Hepatocyte (in vitro differentiated cells): Measurements from ENCODE around the gene TAX1BP1. TPM values are rescaled to one million over a fixed set of nuclear protein-coding genes. Genes with fewer than 3 reads are reported as not detected.

Experiments
- DNase-seq: peaks from one replicate; pipeline ENCODE4 v3.0.0-alpha.2; 2016; ENCODE audit warnings: low spot score
- H2AFZ ChIP-seq: fragments of 200-600 bp; sonication (generic); 2 replicates; pipeline ENCODE4 v1.6.0; 2016; ENCODE audit warnings: antibody characterized with exemption, mild to moderate bottlenecking
- H3K27ac ChIP-seq: fragments of 200-600 bp; sonication (generic); 2 replicates; pipeline ENCODE4 v1.5.1; 2016; ENCODE audit warnings: mild to moderate bottlenecking
- H3K27me3 ChIP-seq: fragments of 200-600 bp; sonication (generic); 2 replicates; pipeline ENCODE4 v1.6.1; 2016
- H3K36me3 ChIP-seq: fragments of 200-600 bp; sonication (generic); replicated peaks from 2 replicates; pipeline ENCODE4 v1.5.1; 2016; ENCODE audit warnings: low read depth; ENCODE audit not compliant: insufficient read depth
- H3K4me1 ChIP-seq: fragments of 200-600 bp; sonication (generic); 2 replicates; pipeline ENCODE4 v1.5.1; 2016; ENCODE audit warnings: mild to moderate bottlenecking, moderate library complexity; ENCODE audit not compliant: insufficient read depth
- H3K4me2 ChIP-seq: fragments of 200-600 bp; sonication (generic); 2 replicates; pipeline ENCODE4 v1.6.0; 2016
- H3K4me3 ChIP-seq: fragments of 200-600 bp; sonication (generic); 2 replicates; pipeline ENCODE4 v1.5.1; 2016; ENCODE audit warnings: mild to moderate bottlenecking
- H3K79me2 ChIP-seq: fragments of 200-600 bp; sonication (generic); 2 replicates; pipeline ENCODE4 v1.6.0; 2017; ENCODE audit warnings: mild to moderate bottlenecking
- H3K9me2 ChIP-seq: fragments of 200-600 bp; sonication (generic); replicated peaks from 2 replicates; pipeline ENCODE4 v1.6.0; 2017; ENCODE audit warnings: mild to moderate bottlenecking; ENCODE audit not compliant: insufficient read depth
- H3K9me3 ChIP-seq: fragments of 200-600 bp; sonication (generic); 2 replicates; pipeline ENCODE4 v1.5.1; 2016; ENCODE audit warnings: low read depth, mild to moderate bottlenecking
- H4K20me1 ChIP-seq: fragments of 200-600 bp; sonication (generic); 2 replicates; pipeline ENCODE4 v1.6.0; 2016; ENCODE audit warnings: mild to moderate bottlenecking; ENCODE audit not compliant: insufficient read depth, poor library complexity, severe bottlenecking
- EZH2 ChIP-seq: fragments of 200-600 bp; sonication (generic); IDR thresholded peaks from 2 replicates; pipeline ENCODE4 v1.6.1; 2016; ENCODE audit warnings: antibody characterized with exemption, mild to moderate bottlenecking, borderline replicate concordance
- EZH2phosphoT487 ChIP-seq: fragments of 200-600 bp; sonication (generic); IDR thresholded peaks from one replicate; pipeline ENCODE4 v1.6.1; 2018; ENCODE audit warnings: antibody characterized with exemption, mild to moderate bottlenecking, low read depth, moderate library complexity; ENCODE audit not compliant: unreplicated experiment, severe bottlenecking
- WGBS: methylation state at CpG from one replicate; pipeline ENCODE4 v1.1.6; 2016; ENCODE audit warnings: low lambda C conversion rate; ENCODE audit errors: missing lambda C conversion rate; 5-methylcytosine and 5-hydroxymethylcytosine counted together
- polyA plus RNA-seq: library from polyadenylated mRNA; unstranded; fragments of >200 nt; fragmentation: Nextera tagmentation; extraction: Ambion mirVana; gene quantifications from 2 replicates; pipeline ENCODE4 v1.2.1, GENCODE V29; 2016
- total RNA-seq: library from RNA; depleted of rRNA; stranded (reverse); fragments of >200 nt; gene quantifications from 2 replicates; pipeline ENCODE4 v1.2.3, GENCODE V29; 2014
- TF ChIP-seq, protein P1 (sequence below): fragments of 200-600 bp; sonication (generic); IDR thresholded peaks from 2 replicates; pipeline ENCODE4 v1.5.1; 2016; ENCODE audit warnings: antibody characterized with exemption, mild to moderate bottlenecking; ENCODE audit not compliant: poor library complexity

TAX1BP1 gene
- total and polyA plus RNA-seq, 2 experiments from 2014 or later = 104 to 110 TPM

DNA sequence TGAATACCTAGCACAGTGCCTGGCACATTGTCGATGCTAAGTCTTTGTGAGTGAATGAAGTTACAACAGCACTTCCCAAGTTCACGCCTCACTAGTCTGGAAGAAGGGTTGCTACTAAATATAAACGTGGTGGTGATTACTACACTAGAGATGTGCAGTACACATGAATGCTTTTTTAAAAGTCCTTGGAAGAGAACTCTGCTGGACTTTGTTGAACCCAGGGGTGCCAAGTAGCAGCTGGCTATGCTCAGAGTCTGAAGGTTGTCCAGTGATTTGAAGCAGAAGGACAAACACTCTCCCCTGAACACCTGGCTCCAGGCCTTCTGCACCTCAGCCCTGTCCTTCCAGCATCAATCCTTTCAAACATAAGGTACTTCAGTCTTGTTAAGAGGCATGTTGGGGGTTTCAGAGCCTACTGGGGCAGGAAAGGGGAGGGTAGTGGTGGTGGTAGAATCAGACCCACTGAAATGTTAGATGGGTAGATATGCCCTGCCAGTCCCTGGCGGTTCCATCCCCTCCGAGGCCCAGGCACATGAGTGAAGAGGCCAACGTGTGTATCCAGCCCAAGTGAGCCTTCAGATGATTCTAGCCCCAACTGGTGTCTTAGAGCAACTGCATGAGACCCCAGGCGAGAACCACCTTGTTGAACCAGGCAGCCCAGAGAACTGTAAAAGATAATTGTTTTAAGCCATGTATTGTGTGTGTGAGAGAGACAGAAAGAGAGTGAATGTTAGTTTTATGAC is 94.4 kb downstream of the TAX1BP1 start:
- no peaks in the 10 kb centered on the region for H3K27me3 ChIP-seq
- TF ChIP-seq EZH2phosphoT487 (no peak), EZH2 (no peak)
- TF ChIP-seq, protein P1, sequence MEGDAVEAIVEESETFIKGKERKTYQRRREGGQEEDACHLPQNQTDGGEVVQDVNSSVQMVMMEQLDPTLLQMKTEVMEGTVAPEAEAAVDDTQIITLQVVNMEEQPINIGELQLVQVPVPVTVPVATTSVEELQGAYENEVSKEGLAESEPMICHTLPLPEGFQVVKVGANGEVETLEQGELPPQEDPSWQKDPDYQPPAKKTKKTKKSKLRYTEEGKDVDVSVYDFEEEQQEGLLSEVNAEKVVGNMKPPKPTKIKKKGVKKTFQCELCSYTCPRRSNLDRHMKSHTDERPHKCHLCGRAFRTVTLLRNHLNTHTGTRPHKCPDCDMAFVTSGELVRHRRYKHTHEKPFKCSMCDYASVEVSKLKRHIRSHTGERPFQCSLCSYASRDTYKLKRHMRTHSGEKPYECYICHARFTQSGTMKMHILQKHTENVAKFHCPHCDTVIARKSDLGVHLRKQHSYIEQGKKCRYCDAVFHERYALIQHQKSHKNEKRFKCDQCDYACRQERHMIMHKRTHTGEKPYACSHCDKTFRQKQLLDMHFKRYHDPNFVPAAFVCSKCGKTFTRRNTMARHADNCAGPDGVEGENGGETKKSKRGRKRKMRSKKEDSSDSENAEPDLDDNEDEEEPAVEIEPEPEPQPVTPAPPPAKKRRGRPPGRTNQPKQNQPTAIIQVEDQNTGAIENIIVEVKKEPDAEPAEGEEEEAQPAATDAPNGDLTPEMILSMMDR = no peak
- H3K4me3 ChIP-seq = no peak overlapping the region
- no peak overlapping the region for H2AFZ ChIP-seq
- DNase-seq = no peak
- no peaks in the 10 kb centered on the region for H3K36me3 ChIP-seq
- no peaks in the 10 kb centered on the region for H3K79me2 ChIP-seq
- WGBS = 84% methylated on average over 7 of the region's 7 CpGs
- no peaks in the 10 kb centered on the region for H3K9me3 ChIP-seq
- H3K4me2 ChIP-seq = no peak overlapping the region
- no peaks in the 10 kb centered on the region for H3K4me1 ChIP-seq
- no peak overlapping the region for H3K27ac ChIP-seq
- no peaks in the 10 kb centered on the region for H3K9me2 ChIP-seq
- H4K20me1 ChIP-seq = no peaks in the 10 kb centered on the region

DNA sequence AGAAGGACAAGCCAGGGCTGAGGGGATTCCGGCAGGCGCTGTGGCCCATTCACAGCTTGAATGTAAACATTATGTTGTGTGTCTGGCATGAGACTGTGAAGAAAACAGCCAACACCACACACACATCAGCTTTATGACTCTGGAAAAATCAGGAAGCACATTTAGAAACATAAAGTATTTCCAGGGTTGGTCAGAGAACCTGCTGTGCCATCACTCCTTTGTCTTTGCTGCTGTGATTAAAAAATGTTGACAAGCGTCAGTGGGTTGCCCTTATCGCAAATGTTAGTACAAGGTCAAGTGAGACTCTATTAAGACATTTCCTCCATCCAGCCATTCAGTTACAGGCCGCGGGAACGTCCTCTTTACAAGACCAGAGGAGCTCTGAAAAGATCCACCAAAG is 95.4 kb downstream of the TAX1BP1 start:
- Histone ChIP-seq H3K36me3 (no peaks in the 10 kb centered on the region), H3K27ac (no peak overlapping the region), H3K9me3 (no peaks in the 10 kb centered on the region), H4K20me1 (no peaks in the 10 kb centered on the region), H3K4me1 (no peaks in the 10 kb centered on the region), H2AFZ (no peak overlapping the region), H3K4me3 (no peak overlapping the region), H3K27me3 (no peaks in the 10 kb centered on the region), H3K4me2 (no peak overlapping the region), H3K79me2 (no peaks in the 10 kb centered on the region), H3K9me2 (no peaks in the 10 kb centered on the region)
- 71% methylated on average over 7 of the region's 7 CpGs for WGBS
- TF ChIP-seq EZH2phosphoT487 = no peak
- no peak for DNase-seq

DNA sequence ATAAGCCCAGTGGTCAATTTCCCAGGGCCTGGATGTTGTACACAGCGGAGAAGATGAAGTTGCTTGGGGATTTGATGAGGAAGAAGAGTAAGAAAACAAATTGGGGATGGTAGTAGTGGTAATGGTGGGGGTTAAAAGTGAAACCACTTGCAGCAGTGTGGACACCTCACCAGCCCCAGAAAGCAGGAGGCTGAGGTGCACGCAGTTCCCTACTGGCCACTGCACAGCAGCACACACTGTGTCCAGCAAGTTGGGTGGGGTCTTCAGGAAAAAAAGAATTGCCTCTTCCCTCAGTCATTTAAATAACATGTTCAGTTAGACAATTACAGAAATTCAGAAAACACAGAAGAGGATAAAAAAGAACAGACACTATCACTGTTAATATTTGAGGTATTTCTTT is 96.6 kb downstream of the TAX1BP1 start:
- no peak for DNase-seq
- no peaks in the 10 kb centered on the region for H3K9me3 ChIP-seq
- no peaks in the 10 kb centered on the region for H4K20me1 ChIP-seq
- no peak overlapping the region for H3K27ac ChIP-seq
- no peak overlapping the region for H2AFZ ChIP-seq
- no peak overlapping the region for H3K4me3 ChIP-seq
- no peaks in the 10 kb centered on the region for H3K4me1 ChIP-seq
- no peak overlapping the region for H3K4me2 ChIP-seq
- H3K9me2 ChIP-seq = no peaks in the 10 kb centered on the region
- WGBS = 96% methylated on average over 2 of the region's 2 CpGs
- TF ChIP-seq EZH2phosphoT487 = no peak
- TF ChIP-seq, protein P1 = no peak
- no peak for TF ChIP-seq EZH2
- H3K27me3 ChIP-seq = no peaks in the 10 kb centered on the region
- no peaks in the 10 kb centered on the region for H3K79me2 ChIP-seq
- no peaks in the 10 kb centered on the region for H3K36me3 ChIP-seq

DNA sequence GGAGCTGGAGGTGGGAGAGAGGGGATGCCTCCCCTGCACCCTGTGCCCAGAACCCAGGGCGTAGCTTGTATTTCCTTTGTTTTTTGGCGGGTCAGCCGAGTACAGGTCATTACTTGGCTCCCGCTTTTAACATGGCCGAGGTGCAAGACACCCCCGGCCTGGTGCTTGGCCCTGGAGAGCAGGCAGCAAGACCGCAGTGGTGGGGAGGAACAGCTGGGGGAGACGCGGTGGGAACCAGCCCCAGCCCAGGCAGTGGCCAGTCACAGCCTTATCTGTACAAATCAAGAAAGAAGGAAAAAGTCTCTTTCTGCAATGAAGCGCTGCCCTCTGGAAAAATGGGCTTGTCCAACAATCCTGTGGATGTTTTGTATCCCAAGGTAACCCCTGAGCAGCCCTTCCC is 99.1 kb downstream of the TAX1BP1 start:
- Histone ChIP-seq H3K79me2 (no peaks in the 10 kb centered on the region), H3K36me3 (no peaks in the 10 kb centered on the region), H3K4me2 (no peak overlapping the region), H3K9me2 (no peaks in the 10 kb centered on the region), H3K27ac (no peak overlapping the region), H3K4me1 (peaks cover 7% of the 10 kb centered on the region), H3K4me3 (no peak overlapping the region), H4K20me1 (no peaks in the 10 kb centered on the region), H3K9me3 (no peaks in the 10 kb centered on the region), H2AFZ (no peak overlapping the region), H3K27me3 (no peaks in the 10 kb centered on the region)
- WGBS = 94% methylated on average over 10 of the region's 10 CpGs
- TF ChIP-seq, protein P1 = no peak
- TF ChIP-seq EZH2 (no peak), EZH2phosphoT487 (no peak)
- DNase-seq = no peak
